GM21619 (cell line): Measurements from ENCODE around the gene GNPAT.

Experiments used
- ATAC-seq: cut with Tn5 transposase; IDR thresholded peaks from one replicate; pipeline ENCODE4 v1.9.1; 2021; ENCODE audit not compliant: unreplicated experiment

GNPAT gene

DNA sequence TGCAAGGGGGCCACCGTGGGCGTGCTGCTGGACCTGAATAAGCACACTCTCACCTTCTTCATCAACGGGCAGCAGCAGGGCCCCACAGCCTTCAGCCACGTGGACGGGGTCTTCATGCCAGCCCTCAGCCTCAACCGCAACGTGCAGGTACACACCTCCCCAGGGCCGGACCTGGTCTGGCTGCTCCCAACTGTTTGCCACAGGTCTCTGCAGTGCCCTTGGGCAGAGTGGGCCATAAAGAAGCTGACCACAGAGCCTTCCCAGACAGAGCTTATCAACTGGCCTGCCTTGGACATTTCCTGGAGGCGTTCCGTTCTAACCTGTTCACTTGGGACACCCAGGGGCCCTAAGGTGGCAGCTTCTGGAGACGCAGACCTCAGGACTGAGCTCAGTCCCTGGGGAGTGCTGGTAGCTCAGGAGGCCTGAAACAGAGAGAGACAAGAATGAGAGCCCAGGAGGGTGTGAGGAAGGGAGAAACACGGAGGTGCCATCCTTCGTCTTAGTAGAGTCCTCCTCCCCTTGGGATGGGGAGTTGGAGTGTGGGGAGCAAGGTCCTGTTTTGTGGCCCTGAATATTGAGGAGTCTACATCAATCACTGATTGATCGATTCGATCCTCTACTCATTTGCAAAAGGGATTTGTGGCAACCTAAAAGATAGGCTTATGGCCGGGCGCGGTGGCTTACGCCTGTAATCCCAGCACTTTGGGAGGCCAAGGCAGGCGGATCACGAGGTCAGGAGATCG, 27.0 kb upstream of the GNPAT start:
- no peak for ATAC-seq

DNA sequence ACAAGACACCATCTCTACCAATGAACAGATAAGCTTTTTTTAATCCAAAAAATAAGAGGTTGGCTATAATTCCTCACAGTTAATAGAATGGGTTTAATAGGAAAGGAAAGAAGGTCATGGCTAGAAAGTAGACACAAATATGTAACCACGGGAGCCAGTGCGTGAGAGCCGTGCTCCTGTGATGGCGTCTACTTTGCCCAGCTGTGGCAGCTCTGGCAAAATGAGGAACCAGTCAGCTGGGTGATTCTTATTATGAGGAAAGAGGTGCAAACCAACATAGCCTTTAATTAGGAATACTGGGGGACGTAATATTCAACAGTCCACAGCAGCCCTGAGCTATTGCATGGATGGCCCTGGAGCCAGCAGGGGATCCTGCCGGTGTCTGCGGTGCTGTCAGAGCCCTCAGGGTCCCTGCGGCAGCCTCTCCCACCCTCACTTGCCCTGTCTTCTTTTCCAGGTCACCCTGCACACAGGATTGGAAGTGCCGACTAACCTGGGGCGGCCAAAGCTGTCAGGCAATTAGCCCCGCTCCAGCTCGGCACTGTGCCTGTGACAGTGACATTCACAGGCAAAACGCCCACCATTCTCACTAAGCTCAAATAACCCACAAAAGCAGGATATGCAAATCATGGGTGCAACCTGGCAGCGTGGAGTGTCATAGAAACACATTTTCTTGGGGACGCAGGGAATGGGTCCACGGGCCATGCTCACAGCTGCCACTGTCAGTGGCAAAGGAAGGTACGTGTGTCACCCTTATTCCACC, 25.9 kb upstream of the GNPAT start:
- peak; percentile 28 for ATAC-seq

DNA sequence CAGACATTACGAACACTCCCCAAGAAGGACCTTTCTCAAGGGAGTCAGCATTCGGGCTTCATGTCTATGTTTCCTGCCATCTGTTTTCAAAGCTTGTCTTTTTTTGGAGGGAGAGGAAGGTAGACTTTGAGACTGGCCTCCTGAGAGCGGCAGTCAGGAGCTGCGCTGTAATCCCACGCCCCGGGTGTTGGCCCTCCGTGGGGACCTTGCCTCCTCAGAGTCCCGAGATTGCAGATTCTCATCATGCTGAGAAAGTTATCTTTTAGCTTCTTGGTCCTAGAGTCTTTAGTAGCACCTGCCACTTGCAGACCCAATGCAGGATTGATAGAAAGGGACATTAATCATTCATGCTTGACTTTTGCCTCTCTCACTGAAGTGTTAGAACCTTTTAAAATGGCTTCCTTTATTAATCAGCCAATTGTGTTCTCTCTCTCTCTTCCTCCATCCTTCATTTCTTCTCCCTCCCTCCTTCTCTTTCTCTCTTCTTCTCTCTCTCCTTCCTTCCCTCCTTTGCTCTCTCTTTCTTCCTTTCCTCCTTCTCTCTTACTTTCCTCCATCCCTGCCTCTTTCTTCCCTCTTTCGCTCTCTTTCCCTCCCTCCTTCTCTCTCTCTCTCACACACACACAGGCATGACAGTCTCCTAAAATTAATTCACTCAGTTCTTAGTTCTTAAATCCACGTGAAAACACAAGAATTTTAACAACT, 25.2 kb upstream of the GNPAT start:
- no peak for ATAC-seq

GRCh38 chr1:231216498-231216897, 24.5 kb upstream of the GNPAT start:
- no peak for ATAC-seq

- no peak for ATAC-seq
Observed at GRCh38 chr1:231217056-231217455, 24.0 kb upstream of the GNPAT start.

- ATAC-seq: no peak
Observed at GRCh38 chr1:231218078-231218477, 22.9 kb upstream of the GNPAT start.

- ATAC-seq: no peak
Observed at GRCh38 chr1:231219422-231220401, 21.3 kb upstream of the GNPAT start.

- no peak for ATAC-seq
Observed at GRCh38 chr1:231220801-231221200, 20.2 kb upstream of the GNPAT start.

GRCh38 chr1:231226156-231226555, 14.9 kb upstream of the GNPAT start:
- ATAC-seq: no peak

GRCh38 chr1:231231511-231231910, 9.5 kb upstream of the GNPAT start:
- ATAC-seq: no peak

DNA sequence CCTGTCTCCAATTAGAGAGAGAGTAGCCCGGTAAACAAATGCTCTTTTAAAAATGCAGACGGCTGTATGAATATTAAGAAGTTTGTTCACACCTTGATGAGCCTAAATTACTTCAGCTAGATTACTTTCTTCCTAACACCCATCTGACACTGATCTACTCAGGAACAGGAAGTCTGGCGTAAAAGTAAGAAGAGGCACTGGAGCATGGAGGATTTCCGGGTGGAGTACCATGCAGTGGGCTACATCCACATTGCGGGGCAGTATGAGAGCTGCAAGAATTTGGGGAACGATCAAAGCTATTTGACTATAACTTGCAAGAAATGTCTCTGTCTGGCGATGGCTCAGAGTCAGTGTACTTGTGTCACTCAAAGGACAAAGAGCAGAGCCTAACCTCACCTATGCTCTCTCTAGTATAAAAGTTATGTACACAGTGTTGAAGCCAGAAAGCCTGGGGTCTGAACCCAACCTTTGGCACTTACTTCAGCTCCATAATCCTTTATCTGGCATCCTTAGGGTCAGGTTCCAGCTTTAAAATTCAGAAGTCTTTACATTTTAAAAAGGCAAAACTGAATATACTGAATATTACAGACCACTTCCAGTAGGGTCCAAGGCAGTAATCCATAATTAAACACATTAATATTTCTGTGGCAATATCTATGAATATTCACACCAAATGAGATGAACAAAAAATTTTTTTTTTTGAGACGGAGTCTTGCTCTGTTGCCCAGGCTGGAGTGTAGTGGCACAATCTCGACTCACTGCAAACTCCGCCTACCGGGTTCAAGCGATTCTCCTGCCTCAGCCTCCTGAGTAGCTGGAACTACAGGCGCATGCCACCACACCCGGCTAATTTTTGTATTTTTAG, 7.9 kb upstream of the GNPAT start:
- ATAC-seq: peak; percentile 80

- no peak for ATAC-seq
Observed at GRCh38 chr1:231233735-231234417, 7.1 kb upstream of the GNPAT start.

GRCh38 chr1:231234506-231234905, 6.5 kb upstream of the GNPAT start:
- ATAC-seq: no peak

- ATAC-seq: no peak
Observed at GRCh38 chr1:231235526-231236207, 5.3 kb upstream of the GNPAT start.

DNA sequence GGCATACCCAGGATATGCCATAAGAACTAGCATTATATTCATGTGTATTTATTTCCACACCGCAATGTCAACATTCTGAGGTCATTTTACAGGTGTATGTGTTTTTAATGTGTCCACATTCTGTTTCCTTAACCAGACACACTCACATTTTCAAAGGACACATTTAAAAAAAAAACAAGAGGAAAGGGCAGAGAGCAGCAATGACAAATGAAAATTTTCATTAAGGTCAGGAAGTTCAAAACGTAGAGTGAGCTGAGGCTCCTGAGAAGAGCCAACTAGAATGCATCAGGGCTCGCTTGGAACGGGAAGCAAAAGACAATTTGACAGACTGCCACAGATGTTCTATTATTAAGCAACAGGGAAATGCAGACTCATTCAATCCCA, 4.8 kb upstream of the GNPAT start:
- ATAC-seq: no peak

DNA sequence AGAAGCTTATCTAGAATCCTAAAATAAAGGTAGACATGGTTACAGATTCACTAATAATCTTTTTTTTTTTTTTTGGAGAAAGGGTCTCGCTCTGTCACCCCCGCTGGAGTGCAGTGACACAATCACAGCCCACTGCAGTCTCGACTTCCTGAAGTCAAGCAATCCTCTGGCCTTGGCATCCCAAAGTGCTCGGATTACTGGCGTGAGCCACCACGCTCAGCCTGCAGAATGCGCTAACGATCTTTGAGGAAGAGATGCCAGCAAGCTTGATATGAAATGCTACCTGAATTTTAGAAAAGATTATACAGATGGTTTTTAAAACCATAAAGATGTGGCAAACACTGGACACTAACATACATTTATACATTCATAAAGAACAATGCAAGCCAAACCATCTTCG, 4.1 kb upstream of the GNPAT start:
- no peak for ATAC-seq

DNA sequence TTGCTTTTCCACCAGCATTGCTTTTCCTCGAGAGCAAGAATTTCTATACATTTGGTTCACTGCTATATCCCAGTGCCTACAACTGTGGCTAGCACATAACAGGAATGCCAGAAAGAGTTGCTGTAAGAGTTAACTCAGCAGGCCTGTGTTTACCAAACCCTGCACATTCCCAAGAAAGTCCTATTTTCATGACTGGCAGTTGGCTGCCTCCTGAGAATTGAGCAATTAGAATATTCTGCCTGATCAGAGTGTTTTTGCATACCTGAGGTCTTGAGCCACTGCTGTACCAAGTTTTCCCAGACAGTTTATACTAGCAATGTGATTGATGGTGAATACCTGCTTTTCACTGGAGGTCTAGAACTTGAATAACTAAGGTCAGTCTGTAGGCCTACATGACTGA, 2.7 kb upstream of the GNPAT start:
- no peak for ATAC-seq

DNA sequence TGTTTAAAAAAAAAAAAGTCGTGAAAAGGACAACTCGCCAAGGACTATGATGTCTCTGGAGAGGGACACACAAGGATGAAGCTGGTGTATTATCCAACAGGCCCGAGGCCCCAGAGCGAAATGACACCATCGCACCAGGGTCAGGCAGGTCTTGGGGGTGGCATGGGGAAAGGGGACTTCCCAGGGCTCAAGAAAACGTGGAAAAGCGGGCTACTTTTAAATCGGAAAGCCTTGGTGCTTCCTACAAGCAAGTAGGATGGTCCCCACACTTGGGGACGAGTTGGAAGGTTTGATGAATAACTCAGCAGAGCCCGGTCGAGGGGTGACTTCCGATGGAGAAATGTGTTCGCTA, 505 bp upstream of the GNPAT start:
- ATAC-seq: peak; percentile 4

- no peak for ATAC-seq
Observed at GRCh38 chr1:231241750-231242149, 738 bp downstream of the GNPAT start.
